NCI-H2081 treated with DMSO at 0.1 percent for 48 hours (cell line): ENCODE measurements around the gene IGBP1.
"Not testable (repeated sequence)": the region's sequence is repeated elsewhere in the genome, so short reads cannot be mapped to it uniquely, and the experiment has no call there.

Experiments
- DNase-seq: peaks from one replicate; lab custom pipeline; 2025; lab: John Stamatoyannopoulos, UW

IGBP1 gene

GRCh38 chrX:70168238-70169188 lies 35.3 kb downstream of the IGBP1 start:
- DNase-seq = no peak

- no peak for DNase-seq
Measured at GRCh38 chrX:70169281-70169680, 36.0 kb downstream of the IGBP1 start.

DNA sequence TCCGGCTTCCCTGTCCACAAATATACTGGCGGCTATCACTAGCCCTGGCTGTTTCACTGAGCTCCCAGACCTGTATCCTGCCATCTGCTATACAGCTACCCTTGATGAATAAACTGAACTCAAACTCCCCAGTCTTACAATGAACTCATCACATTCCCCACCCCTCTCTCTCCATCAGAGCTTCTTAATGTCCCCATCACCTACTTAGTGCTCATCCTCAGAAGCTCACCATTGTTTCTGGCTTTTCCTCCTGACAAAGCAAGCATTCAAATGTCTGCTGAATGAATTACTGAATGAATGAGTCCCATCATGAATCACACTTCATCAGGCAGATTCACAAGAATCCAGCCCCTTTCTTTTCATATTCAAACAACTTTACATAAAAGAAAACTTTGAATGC lies 38.4 kb downstream of the IGBP1 start:
- no peak for DNase-seq

DNA sequence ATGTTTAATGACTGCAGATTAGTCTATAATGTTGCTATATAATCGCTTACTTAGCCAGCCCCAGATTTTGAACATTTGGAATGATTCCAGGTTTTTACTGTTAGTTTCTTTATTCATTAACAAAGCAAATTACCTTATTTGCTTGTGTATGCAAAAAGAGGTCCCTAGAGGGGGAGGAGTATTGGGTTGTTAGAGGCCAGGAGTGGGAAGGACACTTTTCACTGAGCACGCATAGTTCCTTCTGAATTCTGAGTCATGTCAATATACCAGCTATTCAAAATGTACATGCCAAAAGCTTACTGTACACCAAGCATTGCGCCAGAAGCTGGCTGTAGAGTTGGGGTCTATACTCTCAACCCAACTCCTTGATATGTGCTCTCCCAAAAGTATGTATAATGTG lies 39.0 kb downstream of the IGBP1 start:
- DNase-seq = no peak

GRCh38 chrX:70172964-70173363 lies 39.7 kb downstream of the IGBP1 start:
- no peak for DNase-seq

- DNase-seq = no peak
Measured at GRCh38 chrX:70174754-70175153, 41.5 kb downstream of the IGBP1 start.

- no peak for DNase-seq
Measured at GRCh38 chrX:70175338-70175737, 42.1 kb downstream of the IGBP1 start.

GRCh38 chrX:70176938-70177533 lies 43.8 kb downstream of the IGBP1 start, which contains the start of gene DGAT2L6:
TSS of gene DGAT2L6 (plus strand) at chrX:70177483. CDS start at chrX:70177583, 100 bp downstream.
- no peak for DNase-seq

- no peak for DNase-seq
Measured at GRCh38 chrX:70183091-70183490, 49.8 kb downstream of the IGBP1 start.

GRCh38 chrX:70190225-70190624 lies 57.0 kb downstream of the IGBP1 start:
- no peak for DNase-seq

DNA sequence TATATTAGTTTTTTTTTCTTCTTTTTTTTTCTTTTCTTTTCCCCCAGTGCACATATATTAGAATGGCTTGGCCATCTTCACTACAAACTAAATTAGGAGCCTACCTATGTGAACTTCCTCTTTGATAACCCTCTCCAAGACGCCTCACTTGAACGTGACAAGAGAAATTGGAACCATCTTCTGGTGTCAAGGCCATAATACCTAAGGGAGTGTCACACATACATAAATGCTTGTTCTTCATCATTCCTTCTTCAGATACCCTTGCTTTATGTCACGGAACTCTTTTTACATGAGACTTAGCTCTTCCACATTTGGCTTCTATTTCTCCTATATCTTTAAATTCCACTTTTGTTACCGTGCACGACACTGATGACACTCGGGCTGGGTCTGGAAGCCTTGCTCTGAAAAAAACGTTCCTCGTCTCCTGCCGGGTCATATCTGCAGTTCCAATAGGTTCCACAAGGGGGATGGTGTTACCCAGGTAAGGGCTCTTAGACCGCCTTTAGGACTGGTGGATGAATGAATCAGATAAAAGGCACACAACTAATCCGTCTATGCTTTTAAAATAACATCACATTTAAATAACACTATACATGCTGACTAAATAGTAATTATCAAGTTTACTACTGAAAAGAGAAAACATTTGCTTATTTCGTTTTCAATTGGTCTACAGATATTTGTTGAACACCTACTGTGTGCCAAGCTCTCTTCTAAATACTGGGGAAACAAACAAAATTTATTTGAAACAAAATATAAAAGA lies 63.9 kb downstream of the IGBP1 start:
- DNase-seq = no peak

- no peak for DNase-seq
Measured at GRCh38 chrX:70201732-70202131, 68.5 kb downstream of the IGBP1 start.

DNA sequence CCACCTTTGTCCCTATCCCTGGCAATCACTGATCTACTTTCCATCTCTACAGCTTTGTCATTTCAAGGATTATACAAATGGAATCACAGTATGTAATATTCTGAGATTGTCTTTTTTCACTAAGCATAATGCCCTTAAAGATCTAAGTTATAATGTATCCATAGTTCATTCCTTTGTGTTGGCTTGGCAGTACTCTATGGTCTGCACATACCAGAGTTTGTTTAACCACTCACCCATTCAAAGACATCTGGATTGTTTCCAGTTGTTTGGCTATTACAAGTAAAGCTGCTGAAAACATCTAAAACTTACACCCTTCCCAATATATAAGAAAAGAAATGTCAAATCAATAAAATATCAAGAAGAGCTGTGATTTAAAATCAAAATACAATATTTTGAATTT lies 75.2 kb downstream of the IGBP1 start:
- DNase-seq = no peak

- not testable (repeated sequence) for DNase-seq
Measured at GRCh38 chrX:70209570-70209969, 76.3 kb downstream of the IGBP1 start.
